HuH-7.5 (cell line): Measurements from ENCODE around the gene SAMD11.

Experiments
- DNase-seq: peaks from one replicate; pipeline ENCODE4 v3.0.0; 2011; ENCODE audit warnings: low spot score

The SAMD11 gene

DNA sequence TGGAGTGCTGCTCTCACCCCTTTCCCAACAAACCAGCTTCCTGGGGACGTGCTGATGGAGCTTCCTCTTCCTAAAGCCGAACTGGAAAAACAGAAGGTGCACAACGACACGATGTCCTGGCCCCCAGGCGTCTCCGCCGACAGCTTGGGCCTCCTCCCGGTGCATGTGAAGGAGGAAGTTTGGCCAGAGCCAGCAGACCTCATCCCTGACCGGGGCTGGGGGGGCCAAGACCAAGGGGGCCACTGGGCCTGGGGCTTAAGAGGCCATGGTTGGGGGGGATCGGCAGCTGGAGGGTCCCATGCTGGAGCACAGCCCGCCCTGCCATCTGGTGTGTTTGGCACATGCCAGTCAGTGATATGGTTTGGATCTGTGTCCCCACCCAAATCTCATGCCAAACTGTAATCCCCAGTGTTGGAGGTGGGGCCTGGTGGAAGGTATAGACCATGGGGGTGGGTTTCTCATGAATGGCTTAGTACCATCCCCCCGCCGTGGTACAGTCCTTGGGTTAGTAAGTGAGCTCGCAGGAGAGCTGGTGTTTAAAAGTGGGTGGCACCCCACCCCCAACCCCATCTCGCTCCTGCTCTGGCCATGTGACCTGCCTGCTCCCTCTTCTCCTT lies 69.8 kb downstream of the SAMD11 start:
- DNase-seq = no peak
